Measurements from ENCODE around the gene BLMH. TPM values are rescaled to one million over a fixed set of nuclear protein-coding genes. Genes with fewer than 3 reads are reported as not detected.

Gene BLMH
- total RNA-seq, 1 donor from 2014 or later = 98.8 TPM

- H3K4me3 Mint-ChIP-seq = no peak overlapping the region
- H3K4me2 ChIP-seq = no peak overlapping the region
- H3K27ac Mint-ChIP-seq = no peak overlapping the region
- no peak overlapping the region for H3K4me3 ChIP-seq
- H4K20me1 ChIP-seq (ENCODE audit: low read depth) = no peaks in the 10 kb centered on the region
- H3F3A ChIP-seq (ENCODE audit: low read depth) = no peaks in the 10 kb centered on the region
- no peaks in the 10 kb centered on the region for H3K9me3 Mint-ChIP-seq
- H3K27me3 Mint-ChIP-seq (ENCODE audit: insufficient read depth, low read depth) = peaks cover 4% of the 10 kb centered on the region
- no peak overlapping the region for H3K27ac ChIP-seq
- H2AFZ ChIP-seq (replicated peaks) = no peak overlapping the region
- TF ChIP-seq EZH2 (IDR thresholded peaks at IDR 0.05) = no peak
- no peak for TF ChIP-seq EZH2phosphoT487 (IDR thresholded peaks at IDR 0.05)
- TF ChIP-seq CTCF (IDR thresholded peaks at IDR 0.05) = no peak
- no peaks in the 10 kb centered on the region for H3K36me3 ChIP-seq
- H3K27me3 ChIP-seq = no peaks in the 10 kb centered on the region
- H3K4me1 ChIP-seq = no peaks in the 10 kb centered on the region
- peaks cover 3% of the 10 kb centered on the region for H3K4me1 Mint-ChIP-seq
- H3K79me2 ChIP-seq (ENCODE audit: low read depth) = no peaks in the 10 kb centered on the region
- no peak overlapping the region for H3K9ac ChIP-seq
- no peaks in the 10 kb centered on the region for H3K9me3 ChIP-seq (ENCODE audit: low read depth)
- no peak for DNase-seq (ENCODE audit: low spot score)
- H3K36me3 Mint-ChIP-seq = no peaks in the 10 kb centered on the region
Measured at GRCh38 chr17:30324723-30325122, 33.0 kb upstream of the BLMH start.

DNA sequence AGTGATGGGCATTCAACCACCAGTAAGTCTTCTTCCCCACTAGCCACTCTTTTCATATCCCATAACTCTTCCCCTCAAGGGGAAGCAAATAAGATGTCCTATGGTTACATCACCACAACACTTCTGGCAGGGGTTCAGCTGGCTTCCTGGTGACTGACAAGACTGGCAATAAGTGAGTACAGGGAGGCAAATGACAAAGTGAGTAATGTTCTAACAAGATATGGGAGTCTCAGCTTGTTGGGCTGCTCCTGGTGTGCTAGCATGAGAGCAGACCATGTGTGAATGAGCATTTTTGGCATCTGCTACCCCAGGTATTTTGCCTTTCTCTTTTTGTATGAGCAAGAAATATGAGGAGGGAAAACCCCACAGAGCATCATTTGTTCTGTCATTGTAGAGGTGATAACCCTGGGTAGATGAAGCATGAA lies 32.2 kb upstream of the BLMH start:
- no peaks in the 10 kb centered on the region for H3K9me3 ChIP-seq (ENCODE audit: low read depth)
- no peaks in the 10 kb centered on the region for H3K79me2 ChIP-seq (ENCODE audit: low read depth)
- no peak overlapping the region for H3K4me2 ChIP-seq
- peaks cover 3% of the 10 kb centered on the region for H3K4me1 Mint-ChIP-seq
- no peak overlapping the region for H3K27ac ChIP-seq
- H3K36me3 Mint-ChIP-seq = no peaks in the 10 kb centered on the region
- no peak overlapping the region for H3K27ac Mint-ChIP-seq
- no peak for DNase-seq (ENCODE audit: low spot score)
- H3K4me1 ChIP-seq = no peaks in the 10 kb centered on the region
- H3K27me3 Mint-ChIP-seq (ENCODE audit: insufficient read depth, low read depth) = peaks cover 6% of the 10 kb centered on the region
- H3F3A ChIP-seq (ENCODE audit: low read depth) = no peaks in the 10 kb centered on the region
- no peak overlapping the region for H3K4me3 Mint-ChIP-seq
- H3K9ac ChIP-seq = no peak overlapping the region
- H4K20me1 ChIP-seq (ENCODE audit: low read depth) = no peaks in the 10 kb centered on the region
- H3K36me3 ChIP-seq = no peaks in the 10 kb centered on the region
- no peaks in the 10 kb centered on the region for H3K9me3 Mint-ChIP-seq
- H3K4me3 ChIP-seq = no peak overlapping the region
- no peaks in the 10 kb centered on the region for H3K27me3 ChIP-seq
- no peak overlapping the region for H2AFZ ChIP-seq (replicated peaks)
- TF ChIP-seq EZH2 (IDR thresholded peaks at IDR 0.05) = no peak
- no peak for TF ChIP-seq EZH2phosphoT487 (IDR thresholded peaks at IDR 0.05)
- TF ChIP-seq CTCF (IDR thresholded peaks at IDR 0.05) = no peak

- no peak overlapping the region for H3K4me2 ChIP-seq
- H3K27me3 Mint-ChIP-seq (ENCODE audit: insufficient read depth, low read depth) = peaks cover 6% of the 10 kb centered on the region
- no peaks in the 10 kb centered on the region for H3K4me1 ChIP-seq
- no peaks in the 10 kb centered on the region for H3F3A ChIP-seq (ENCODE audit: low read depth)
- H3K4me3 ChIP-seq = no peak overlapping the region
- H3K27ac ChIP-seq = no peak overlapping the region
- H3K4me3 Mint-ChIP-seq = no peak overlapping the region
- TF ChIP-seq CTCF (IDR thresholded peaks at IDR 0.05) (no peak), EZH2 (IDR thresholded peaks at IDR 0.05) (no peak), EZH2phosphoT487 (IDR thresholded peaks at IDR 0.05) (no peak)
- no peaks in the 10 kb centered on the region for H3K9me3 Mint-ChIP-seq
- no peaks in the 10 kb centered on the region for H3K36me3 Mint-ChIP-seq
- no peaks in the 10 kb centered on the region for H3K27me3 ChIP-seq
- no peak overlapping the region for H3K9ac ChIP-seq
- H2AFZ ChIP-seq (replicated peaks) = no peak overlapping the region
- no peaks in the 10 kb centered on the region for H3K79me2 ChIP-seq (ENCODE audit: low read depth)
- DNase-seq (ENCODE audit: low spot score) = no peak
- H3K4me1 Mint-ChIP-seq = peaks cover 3% of the 10 kb centered on the region
- H4K20me1 ChIP-seq (ENCODE audit: low read depth) = no peaks in the 10 kb centered on the region
- H3K36me3 ChIP-seq = no peaks in the 10 kb centered on the region
- no peaks in the 10 kb centered on the region for H3K9me3 ChIP-seq (ENCODE audit: low read depth)
- no peak overlapping the region for H3K27ac Mint-ChIP-seq
Measured at GRCh38 chr17:30323262-30323894, 31.6 kb upstream of the BLMH start.
